Hypothalamus (tissue), 51 donors: ENCODE results near the gene SLC48A1.
A peak's percentile ranks its signal among the peaks of the same experiment; 100 is the strongest.

Experiments
- DNase-seq, 51 donors: peaks; one replicate each; lab custom pipeline; 2025; lab: John Stamatoyannopoulos, UW

SLC48A1 gene

GRCh38 chr12:47774663-47775062, 1.6 kb downstream of the SLC48A1 start:
- peak in 7 of 51 donors; percentile 15 to 41 (median 34) for DNase-seq

GRCh38 chr12:47775100-47775911, 2.3 kb downstream of the SLC48A1 start:
- peak in 27 of 51 donors; percentile 13 to 75 (median 51) for DNase-seq

DNA sequence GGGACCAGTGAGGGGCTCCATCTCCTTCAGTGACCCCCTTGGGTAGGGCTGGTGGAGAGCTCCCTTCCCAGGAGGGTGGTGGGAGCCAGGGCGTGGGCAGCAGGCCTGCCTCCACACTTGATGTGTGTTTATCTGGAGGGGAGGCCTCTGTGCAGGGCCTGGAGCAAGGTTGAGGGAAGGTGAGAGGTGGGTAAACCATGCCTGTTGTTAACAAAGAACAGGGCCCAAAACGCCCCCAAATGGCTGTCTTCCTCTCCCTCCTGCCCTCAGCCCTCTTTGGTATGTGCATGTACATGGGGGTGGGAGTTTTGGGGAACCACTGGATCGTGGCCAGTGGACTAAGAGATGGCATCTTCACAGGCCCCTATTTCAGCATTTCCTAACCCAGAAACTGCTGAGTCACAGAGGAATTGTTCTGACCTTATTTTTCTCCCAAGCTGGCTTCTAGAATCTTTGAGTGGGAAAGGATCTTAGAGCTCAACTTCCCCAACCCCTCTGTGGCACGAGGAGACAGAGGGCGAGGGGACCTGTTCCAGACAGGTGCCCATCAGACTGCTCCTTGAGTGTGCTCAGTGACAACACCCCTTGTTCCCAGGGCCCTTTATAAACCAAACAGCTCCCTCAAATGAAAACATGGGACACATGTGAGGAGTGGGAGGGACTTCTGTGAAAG, 3.6 kb downstream of the SLC48A1 start:
- peak in 4 of 51 donors; percentile 25 to 50 (median 42) for DNase-seq

DNA sequence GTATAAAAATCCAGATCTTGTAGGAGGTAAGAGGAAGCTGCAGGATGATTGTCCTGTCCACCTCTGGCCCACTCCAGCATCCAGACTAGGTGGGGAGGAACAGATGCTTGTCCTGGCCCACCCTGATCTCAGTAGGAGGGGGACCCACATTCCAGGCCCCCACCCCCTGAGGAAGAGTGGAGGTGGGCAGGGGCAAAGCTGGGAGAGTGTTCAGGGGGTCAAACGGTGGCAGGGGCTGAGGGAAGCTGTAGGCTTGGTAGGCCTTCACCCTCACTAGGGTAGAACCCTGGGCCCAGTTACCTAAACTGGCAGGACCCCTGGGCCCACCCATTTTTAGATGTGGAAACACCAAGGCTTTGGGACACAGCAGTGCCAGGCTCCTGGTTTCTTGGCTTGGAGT, 4.1 kb downstream of the SLC48A1 start:
- peak in 2 of 51 donors; percentile 61 to 67 for DNase-seq

- DNase-seq = peak in 49 of 51 donors; percentile 41 to 96 (median 87)
These were observed 4.9 kb downstream of the SLC48A1 start for GRCh38 chr12:47777741-47778558.

- peak in 12 of 51 donors; percentile 23 to 82 (median 48) for DNase-seq
These were observed 5.8 kb downstream of the SLC48A1 start for GRCh38 chr12:47778881-47779280.

DNA sequence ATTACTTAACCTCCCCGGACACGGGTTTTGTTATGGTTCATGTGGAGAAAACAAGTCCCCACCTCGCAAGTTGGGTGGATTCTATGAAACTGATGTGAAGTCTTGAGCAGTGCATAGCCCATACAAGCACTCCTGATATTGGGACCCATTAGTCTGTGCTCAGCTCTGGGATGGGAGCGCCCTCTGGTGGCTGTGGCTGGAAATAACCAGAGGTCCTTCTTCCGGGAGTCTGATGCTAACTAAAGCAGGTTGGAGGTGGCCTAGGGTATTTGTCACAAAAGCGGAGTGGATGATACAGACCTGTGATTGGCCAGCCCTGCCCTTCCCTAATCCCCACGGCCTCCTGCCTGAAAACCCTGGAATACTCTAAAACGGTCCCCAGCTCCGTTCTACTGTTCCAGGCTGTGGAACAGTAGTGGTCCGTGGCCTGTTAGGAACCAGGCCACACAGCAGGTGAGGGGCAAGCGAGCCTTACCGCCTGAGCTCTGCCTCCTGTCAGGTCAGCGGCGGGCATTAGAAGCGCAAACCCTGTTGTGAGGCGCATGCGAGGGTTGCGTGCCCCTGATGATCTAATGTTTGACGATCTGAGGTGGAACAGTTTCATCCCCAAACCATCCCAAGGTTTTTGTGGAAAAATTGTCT, 6.4 kb downstream of the SLC48A1 start:
- DNase-seq = peak in 50 of 51 donors; percentile 41 to 97 (median 83)

DNA sequence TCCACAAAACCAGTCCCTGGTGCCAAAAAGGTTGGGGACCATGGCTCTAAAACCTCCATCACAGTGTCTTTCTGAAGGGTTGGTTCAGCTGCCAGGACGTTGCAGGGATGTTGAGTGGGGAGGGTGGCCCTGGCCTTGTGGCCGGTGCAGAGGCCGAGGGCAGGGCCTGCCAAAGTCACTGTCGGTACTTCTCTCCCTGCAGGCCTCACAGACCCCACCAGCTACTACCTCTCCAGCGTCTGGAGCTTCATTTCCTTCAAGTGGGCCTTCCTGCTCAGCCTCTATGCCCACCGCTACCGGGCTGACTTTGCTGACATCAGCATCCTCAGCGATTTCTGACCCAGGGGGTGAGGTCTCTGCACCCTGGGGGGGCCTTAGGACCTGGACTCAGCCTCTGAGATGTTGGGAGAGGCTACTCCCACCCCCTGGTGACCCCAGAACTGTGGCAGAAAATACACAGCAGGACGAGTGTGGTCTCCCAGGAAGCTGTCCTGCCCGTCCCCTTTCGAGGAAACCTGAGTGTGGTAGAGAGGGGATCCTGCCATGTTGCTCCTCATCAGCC, 7.0 kb downstream of the SLC48A1 start:
- no peak for DNase-seq

DNA sequence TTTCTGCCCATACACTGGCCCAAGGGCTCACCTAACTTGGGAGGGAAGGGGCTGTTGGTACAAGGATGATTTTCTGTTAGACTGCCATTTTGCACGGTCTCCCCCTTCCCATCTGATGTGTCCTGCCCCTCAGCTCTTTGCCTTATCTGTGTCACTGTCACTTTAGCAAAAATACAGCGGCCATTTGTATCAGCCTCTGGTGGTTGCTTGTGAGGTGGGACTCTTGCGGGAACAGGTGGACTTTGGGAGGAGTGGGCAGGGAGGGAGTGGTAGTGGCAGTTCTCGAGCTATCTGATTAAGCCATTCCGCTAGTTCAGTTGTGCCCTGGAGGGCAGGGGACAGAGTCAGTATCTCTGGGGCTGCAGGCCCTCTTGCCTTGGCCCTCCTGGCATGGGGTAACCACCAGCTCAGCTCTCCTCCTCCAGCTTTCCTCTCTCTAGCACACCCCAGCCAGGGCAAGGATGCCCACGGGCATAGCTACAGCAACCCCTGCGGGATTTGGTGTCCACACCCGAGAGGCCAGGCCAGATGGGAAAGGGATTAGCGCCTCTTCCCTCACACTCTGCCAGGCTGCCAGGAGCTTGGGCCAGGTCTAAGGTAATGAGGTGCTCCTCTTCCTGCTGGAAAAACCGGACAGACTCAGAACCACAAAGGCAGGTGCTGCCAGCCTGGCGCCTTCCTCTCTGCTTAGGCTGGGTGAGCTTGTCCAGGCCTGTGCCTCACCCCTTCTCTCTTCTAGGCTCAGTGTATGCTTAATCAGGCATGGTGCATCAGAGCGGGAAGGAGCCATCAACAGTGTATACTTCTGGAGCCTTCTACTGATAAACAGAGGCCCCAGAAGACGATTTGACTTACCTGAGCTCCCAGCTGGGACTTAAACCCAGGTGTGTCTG, 8.7 kb downstream of the SLC48A1 start:
- DNase-seq = no peak

- DNase-seq = peak in 2 of 51 donors; percentile 31 to 43
These were observed 9.3 kb downstream of the SLC48A1 start for GRCh38 chr12:47782372-47782770.

DNA sequence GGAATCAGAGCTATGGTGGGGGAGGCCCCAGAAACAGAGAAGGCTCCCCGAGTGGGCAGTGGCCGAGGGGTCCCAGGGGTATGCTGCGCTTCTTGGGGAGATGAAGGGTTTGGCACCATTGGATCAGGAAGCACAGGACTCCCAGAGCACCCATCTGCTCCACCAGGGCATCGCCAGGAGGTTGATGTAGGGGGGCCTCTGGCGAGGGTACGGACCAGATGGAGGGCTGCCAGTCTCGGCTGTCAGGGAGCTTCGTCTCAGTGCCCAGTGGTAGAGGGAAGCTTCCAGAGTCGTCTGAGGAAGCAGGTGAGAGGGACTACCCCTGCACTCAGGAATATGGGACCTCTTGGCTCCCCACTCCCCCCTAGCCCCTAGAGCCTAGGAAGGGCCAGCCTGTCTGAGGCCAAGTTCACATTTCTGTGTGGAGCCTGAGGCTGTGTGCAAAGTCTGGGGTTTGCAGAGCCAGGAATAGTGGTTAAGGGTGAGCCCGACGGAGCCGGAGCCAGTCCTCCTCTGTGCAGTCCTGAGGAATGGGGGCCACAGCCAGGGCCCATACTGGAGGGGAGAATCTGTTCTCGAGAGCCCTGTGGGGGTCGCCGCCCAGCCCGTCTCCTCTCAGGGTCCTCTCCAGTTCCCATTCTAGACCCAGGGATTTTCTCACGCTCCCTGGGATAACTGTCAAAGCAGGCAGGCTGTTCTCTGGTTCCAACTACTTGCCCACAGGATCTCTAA, 10.2 kb downstream of the SLC48A1 start:
- DNase-seq = no peak

GRCh38 chr12:47783821-47784819, 11.1 kb downstream of the SLC48A1 start:
- no peak for DNase-seq

GRCh38 chr12:47785036-47785886, 12.2 kb downstream of the SLC48A1 start:
- DNase-seq = no peak

- DNase-seq = no peak
These were observed 13.0 kb downstream of the SLC48A1 start for GRCh38 chr12:47785887-47786661.

DNA sequence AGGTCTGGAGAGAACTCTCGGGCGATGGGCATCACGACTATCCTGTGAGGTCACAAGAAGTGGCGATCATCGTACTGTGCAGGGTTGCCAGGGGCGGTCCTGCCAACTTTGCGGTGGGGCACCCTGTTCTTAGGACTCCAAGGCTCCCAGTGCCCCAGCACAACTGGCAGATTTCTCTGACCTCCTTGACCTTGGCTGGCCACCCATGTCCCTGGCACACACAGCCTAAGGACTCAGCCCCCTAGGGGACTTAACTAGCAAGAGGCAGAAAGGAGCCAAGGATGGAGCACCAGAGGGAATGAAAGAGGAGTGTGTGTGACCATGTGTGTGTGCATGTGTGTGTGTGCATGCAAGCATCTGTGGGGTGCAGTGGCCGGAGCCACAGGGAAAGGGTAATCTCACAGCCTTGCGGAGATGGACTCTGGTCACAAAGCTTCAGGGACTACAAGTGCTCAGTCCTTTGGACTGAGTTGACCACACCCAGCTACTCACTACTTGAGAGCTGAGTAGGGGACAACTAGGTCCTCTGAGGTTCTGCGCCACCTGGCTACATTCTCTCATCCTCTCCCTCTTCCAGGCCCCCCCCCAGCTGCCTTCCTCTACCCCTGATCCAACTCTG, 13.7 kb downstream of the SLC48A1 start:
- no peak for DNase-seq
